IMR-90 (cell line): ENCODE results near the gene ATP8B4. TPM values are rescaled to one million over a fixed set of nuclear protein-coding genes. Genes with fewer than 3 reads are reported as not detected.

ENCODE experiments used
- ATAC-seq: fragments of 200-7000 bp; cut with Tn5 transposase; 2 replicates; pipeline ENCODE4 v1.9.1; 2020; ENCODE audit warnings: low read depth, mild to moderate bottlenecking, moderate library complexity
- BruUV-seq: library from RNA; stranded (reverse); fragments of 400-500 nt; replicated peaks from 2 replicates; lab custom pipeline; 2021; lab: Mats Ljungman, UMichigan
- CTCF ChIA-PET: fragments of 300-600 bp; formaldehyde crosslinking; extraction: SDS; loops from one replicate; lab custom pipeline; 2021; ENCODE audit warnings: antibody characterized with exemption; lab: Yijun Ruan, JAX
- POLR2A ChIA-PET: fragments of 300-600 bp; sonication (Branson Sonifier 250); formaldehyde crosslinking; loops from one replicate; lab custom pipeline; 2022; ENCODE audit warnings: antibody characterized with exemption; ENCODE audit not compliant: unreplicated experiment; lab: Charles Lee
- DNase-seq: peaks from one replicate; pipeline ENCODE4 v3.0.0; 2013
- H2AFZ ChIP-seq: replicated peaks from 2 replicates; pipeline ENCODE3; 2013; ENCODE audit warnings: low read length, mild to moderate bottlenecking; ENCODE audit not compliant: poor library complexity
- H2AK5ac ChIP-seq: 2 replicates; pipeline ENCODE4 v1.6.1; 2013; ENCODE audit warnings: low read depth, low read length, inconsistent platforms
- H2AK9ac ChIP-seq: replicated peaks from 2 replicates; pipeline ENCODE3; 2013; ENCODE audit warnings: mild to moderate bottlenecking, low read depth, low read length, moderate library complexity; ENCODE audit not compliant: poor library complexity
- H2BK120ac ChIP-seq: 2 replicates; pipeline ENCODE4 v1.6.1; 2013; ENCODE audit warnings: low read depth, low read length, inconsistent platforms
- H2BK15ac ChIP-seq: 3 replicates; pipeline ENCODE4 v1.6.1; 2013; ENCODE audit warnings: low read depth, low read length, inconsistent platforms
- H2BK20ac ChIP-seq: 2 replicates; pipeline ENCODE4 v1.6.1; 2013; ENCODE audit warnings: low read depth, mild to moderate bottlenecking, inconsistent platforms, low read length, moderate library complexity
- H2BK5ac ChIP-seq: 2 replicates; pipeline ENCODE4 v1.6.1; 2013; ENCODE audit warnings: mild to moderate bottlenecking, low read depth, low read length, inconsistent platforms; ENCODE audit not compliant: poor library complexity, severe bottlenecking
- H3K14ac ChIP-seq: replicated peaks from 2 replicates; pipeline ENCODE4 v1.6.1; 2013; ENCODE audit warnings: low read depth, low read length, inconsistent platforms
- H3K18ac ChIP-seq: 2 replicates; pipeline ENCODE4 v1.6.1; 2013; ENCODE audit warnings: low read depth, low read length, control low read depth
- H3K23ac ChIP-seq: 2 replicates; pipeline ENCODE4 v1.6.1; 2013; ENCODE audit warnings: low read depth, low read length, inconsistent platforms
- H3K27ac ChIP-seq: 2 replicates; pipeline ENCODE4 v1.5.1; 2013; ENCODE audit warnings: mild to moderate bottlenecking, control low read depth, low read length; ENCODE audit not compliant: insufficient read depth
- H3K27me3 ChIP-seq: 2 replicates; pipeline ENCODE4 v1.6.1; 2013; ENCODE audit warnings: low read length; ENCODE audit not compliant: control insufficient read depth, insufficient read depth
- H3K36me3 ChIP-seq: 2 replicates; pipeline ENCODE4 v1.6.1; 2013; ENCODE audit warnings: low read length, mixed read lengths; ENCODE audit not compliant: control insufficient read depth, insufficient read depth
- H3K4ac ChIP-seq: 2 replicates; pipeline ENCODE4 v1.6.1; 2013; ENCODE audit warnings: low read depth, low read length, inconsistent platforms
- H3K4me1 ChIP-seq: 2 replicates; pipeline ENCODE4 v1.6.1; 2013; ENCODE audit warnings: low read length, mixed read lengths; ENCODE audit not compliant: control insufficient read depth, insufficient read depth
- H3K4me2 ChIP-seq: 2 replicates; pipeline ENCODE4 v1.6.1; 2013; ENCODE audit warnings: low read depth, mild to moderate bottlenecking, control low read depth, low read length, moderate library complexity
- H3K4me3 ChIP-seq: 2 replicates; pipeline ENCODE4 v1.5.1; 2013; ENCODE audit warnings: low read depth, mild to moderate bottlenecking, control low read depth, low read length, moderate library complexity; ENCODE audit not compliant: insufficient read depth
- H3K56ac ChIP-seq: 2 replicates; pipeline ENCODE4 v1.6.1; 2013; ENCODE audit warnings: low read length, inconsistent platforms; ENCODE audit not compliant: insufficient read depth; ENCODE audit errors: extremely low read depth
- H3K79me1 ChIP-seq, 2 experiments: 2 replicates each; pipeline ENCODE4 v1.6.1; 2013; ENCODE audit warnings: low read length in 2 of 2, inconsistent platforms in 1 of 2, low read depth in 1 of 2
- H3K9ac ChIP-seq: 2 replicates; pipeline ENCODE4 v1.6.1; 2013; ENCODE audit warnings: low read depth, low read length, control low read depth
- H3K9me1 ChIP-seq: 2 replicates; pipeline ENCODE4 v1.6.1; 2013; ENCODE audit warnings: low read length, inconsistent platforms; ENCODE audit not compliant: insufficient read depth
- H3K9me3 ChIP-seq: 2 replicates; pipeline ENCODE4 v1.6.1; 2013; ENCODE audit warnings: low read length; ENCODE audit not compliant: control insufficient read depth, insufficient read depth
- H4K20me1 ChIP-seq: 2 replicates; pipeline ENCODE4 v1.6.1; 2013; ENCODE audit warnings: low read length, inconsistent platforms; ENCODE audit not compliant: insufficient read depth
- H4K5ac ChIP-seq: 2 replicates; pipeline ENCODE4 v1.6.1; 2013; ENCODE audit warnings: mild to moderate bottlenecking, low read depth, low read length, control low read depth
- H4K8ac ChIP-seq, 2 experiments: 2 replicates each; pipeline ENCODE4 v1.6.1; 2013; ENCODE audit warnings: low read depth in 2 of 2, low read length in 2 of 2, control low read depth in 1 of 2, inconsistent platforms in 1 of 2
- H4K91ac ChIP-seq: 2 replicates; pipeline ENCODE4 v1.6.1; 2013; ENCODE audit warnings: low read depth, low read length, inconsistent platforms; ENCODE audit not compliant: insufficient read depth
- BHLHE40 ChIP-seq: fragments of 150-350 bp; IDR thresholded peaks from 2 replicates; pipeline ENCODE4 v1.6.1; 2016; ENCODE audit warnings: mild to moderate bottlenecking, low read depth, low read length
- FOS ChIP-seq: fragments of 150-350 bp; IDR thresholded peaks from 2 replicates; pipeline ENCODE4 v1.6.1; 2016; ENCODE audit warnings: low read depth, low read length
- MAFK ChIP-seq: IDR thresholded peaks from 2 replicates; pipeline ENCODE4 v1.6.1; 2012; ENCODE audit warnings: low read depth, low read length, improper control_type of control experiment
- MAZ ChIP-seq: IDR thresholded peaks from 2 replicates; pipeline ENCODE4 v1.6.1; 2012; ENCODE audit warnings: low read depth, mild to moderate bottlenecking, low read length, improper control_type of control experiment, moderate library complexity, borderline replicate concordance
- MXI1 ChIP-seq: IDR thresholded peaks from 2 replicates; pipeline ENCODE4 v1.6.1; 2012; ENCODE audit warnings: low read depth, mild to moderate bottlenecking, low read length, moderate library complexity, borderline replicate concordance
- NFE2L2 ChIP-seq: fragments of 150-350 bp; IDR thresholded peaks from 2 replicates; pipeline ENCODE4 v1.6.1; 2016; ENCODE audit warnings: low read depth, mild to moderate bottlenecking, low read length
- RCOR1 ChIP-seq: IDR thresholded peaks from 2 replicates; pipeline ENCODE4 v1.6.1; 2012; ENCODE audit warnings: mild to moderate bottlenecking, low read length, improper control_type of control experiment; ENCODE audit not compliant: insufficient replicate concordance
- RFX5 ChIP-seq: IDR thresholded peaks from 2 replicates; pipeline ENCODE4 v1.8.0; 2012; ENCODE audit warnings: low read depth, mild to moderate bottlenecking, low read length, moderate library complexity
- SMC3 ChIP-seq: fragments of 150-350 bp; IDR thresholded peaks from 2 replicates; pipeline ENCODE4 v1.6.1; 2016; ENCODE audit warnings: low read depth, mild to moderate bottlenecking, antibody characterized with exemption, low read length, moderate library complexity
- WGBS, 2 experiments: methylation state at CpG; one replicate each; pipeline versions ENCODE4 v1.1.5 to v1.1.7; 2013; ENCODE audit warnings: missing lambda C conversion rate in 2 of 2; ENCODE audit not compliant: insufficient read length in 1 of 2; ENCODE audit errors: extremely low coverage in 2 of 2; 5-methylcytosine and 5-hydroxymethylcytosine counted together
- dilution Hi-C: fragments of 300-500 bp; cut with HindIII; formaldehyde crosslinking; loops from one replicate; pipeline ENCODE4 v1.14.3; 2018; ENCODE audit warnings: low sequenced_read_pairs; ENCODE audit not compliant: unreplicated experiment
- in situ Hi-C: fragments of 300-500 bp; cut with MboI; formaldehyde crosslinking; loops from 3 replicates; pipeline ENCODE4 v1.14.3; 2019; ENCODE audit warnings: low sequenced_read_pairs, inconsistent platforms, mixed read lengths
- intact Hi-C: fragments of 100-400 bp; cut with micrococcal nuclease; formaldehyde crosslinking; loops from 2 replicates; pipeline ENCODE4 v1.10.0; 2022
- polyA plus RNA-seq, 3 experiments: library from polyadenylated mRNA; depleted of rRNA; stranded (reverse); fragments of >200 nt; gene quantifications; 2 replicates each; pipeline ENCODE4 v1.2.3, GENCODE V29; 2012; ENCODE audit warnings: low replicate concordance in 1 of 3
- total RNA-seq: library from RNA; depleted of rRNA; stranded (reverse); fragments of >200 nt; gene quantifications from 2 replicates; pipeline ENCODE4 v1.2.3, GENCODE V29; 2012
- TF ChIP-seq, protein P1 (sequence below): conservative IDR thresholded peaks from 2 replicates; pipeline ENCODE4 v1.5.1; 2012; ENCODE audit warnings: mild to moderate bottlenecking, low read depth, low read length, improper control_type of control experiment
- TF ChIP-seq, protein P2 (sequence below): fragments of 150-350 bp; IDR thresholded peaks from 2 replicates; pipeline ENCODE4 v1.6.1; 2016; ENCODE audit warnings: low read depth, mild to moderate bottlenecking, low read length, moderate library complexity, borderline replicate concordance

The ATP8B4 gene
- total and polyA plus RNA-seq, 2 of the 4 experiments (the other 2 are of a cell fraction): 0.12 to 0.54 TPM

DNA sequence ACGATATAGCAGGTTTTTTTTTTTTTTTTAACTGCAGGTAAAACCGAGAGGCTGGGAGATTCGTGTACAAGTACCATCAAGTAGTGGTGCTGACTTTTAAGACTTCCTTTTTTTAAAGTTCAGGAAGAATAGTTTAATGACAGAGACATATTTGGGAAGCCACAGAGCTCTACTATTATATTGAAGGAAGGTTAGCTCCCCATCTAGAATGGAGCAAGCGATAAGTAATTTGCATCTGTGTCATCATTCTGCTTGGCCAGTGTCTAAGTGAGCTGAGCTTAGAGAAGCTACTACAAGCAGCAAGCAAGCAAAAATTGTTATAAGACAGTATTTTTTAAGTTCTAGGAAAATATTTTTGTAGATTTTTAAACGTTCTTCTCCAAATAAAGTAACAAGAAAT, 203.2 kb downstream of the ATP8B4 start:
- Histone ChIP-seq H3K27ac (no peak overlapping the region), H2AK9ac (no peak overlapping the region), H3K4me1 (0 out of 2 replicates have a peak, but pooled peaks cover 1% of the 10 kb centered on the region), H3K4ac (no peak overlapping the region), H4K8ac (no peak overlapping the region), H3K56ac (no peak overlapping the region), H4K91ac (no peak overlapping the region), H2BK120ac (no peak overlapping the region), H2BK20ac (no peak overlapping the region), H3K9ac (no peak overlapping the region), H4K20me1 (no peaks in the 10 kb centered on the region), H3K14ac (no peak overlapping the region), H4K5ac (no peak overlapping the region), H3K18ac (no peak overlapping the region), H2AFZ (no peak overlapping the region), H2BK5ac (no peak overlapping the region), H3K9me3 (no peaks in the 10 kb centered on the region), H3K9me1 (no peaks in the 10 kb centered on the region), H3K4me2 (no peak overlapping the region), H2AK5ac (no peak overlapping the region), H3K27me3 (no peaks in the 10 kb centered on the region), H3K4me3 (no peak overlapping the region), H2BK15ac (no peak overlapping the region), H3K36me3 (no peaks in the 10 kb centered on the region), H3K23ac (no peak overlapping the region), H3K79me1 (no peaks in the 10 kb centered on the region)
- WGBS, 2 experiments: no CpG with 5 or more reads among the region's 5 CpGs
- no peak for DNase-seq
- dilution Hi-C loops: no loop called here
- in situ Hi-C loops: loop anchor here (25.0 kb wide), 1 partner anchor 679 kb away; no protein-coding TSS in a partner anchor
- TF ChIP-seq NFE2L2: no peak
- no peak for TF ChIP-seq FOS
- TF ChIP-seq RCOR1: no peak
- no peak for TF ChIP-seq RFX5
- TF ChIP-seq, protein P1, sequence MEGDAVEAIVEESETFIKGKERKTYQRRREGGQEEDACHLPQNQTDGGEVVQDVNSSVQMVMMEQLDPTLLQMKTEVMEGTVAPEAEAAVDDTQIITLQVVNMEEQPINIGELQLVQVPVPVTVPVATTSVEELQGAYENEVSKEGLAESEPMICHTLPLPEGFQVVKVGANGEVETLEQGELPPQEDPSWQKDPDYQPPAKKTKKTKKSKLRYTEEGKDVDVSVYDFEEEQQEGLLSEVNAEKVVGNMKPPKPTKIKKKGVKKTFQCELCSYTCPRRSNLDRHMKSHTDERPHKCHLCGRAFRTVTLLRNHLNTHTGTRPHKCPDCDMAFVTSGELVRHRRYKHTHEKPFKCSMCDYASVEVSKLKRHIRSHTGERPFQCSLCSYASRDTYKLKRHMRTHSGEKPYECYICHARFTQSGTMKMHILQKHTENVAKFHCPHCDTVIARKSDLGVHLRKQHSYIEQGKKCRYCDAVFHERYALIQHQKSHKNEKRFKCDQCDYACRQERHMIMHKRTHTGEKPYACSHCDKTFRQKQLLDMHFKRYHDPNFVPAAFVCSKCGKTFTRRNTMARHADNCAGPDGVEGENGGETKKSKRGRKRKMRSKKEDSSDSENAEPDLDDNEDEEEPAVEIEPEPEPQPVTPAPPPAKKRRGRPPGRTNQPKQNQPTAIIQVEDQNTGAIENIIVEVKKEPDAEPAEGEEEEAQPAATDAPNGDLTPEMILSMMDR: no peak
- no peak for TF ChIP-seq MAFK
- TF ChIP-seq, protein P2, sequence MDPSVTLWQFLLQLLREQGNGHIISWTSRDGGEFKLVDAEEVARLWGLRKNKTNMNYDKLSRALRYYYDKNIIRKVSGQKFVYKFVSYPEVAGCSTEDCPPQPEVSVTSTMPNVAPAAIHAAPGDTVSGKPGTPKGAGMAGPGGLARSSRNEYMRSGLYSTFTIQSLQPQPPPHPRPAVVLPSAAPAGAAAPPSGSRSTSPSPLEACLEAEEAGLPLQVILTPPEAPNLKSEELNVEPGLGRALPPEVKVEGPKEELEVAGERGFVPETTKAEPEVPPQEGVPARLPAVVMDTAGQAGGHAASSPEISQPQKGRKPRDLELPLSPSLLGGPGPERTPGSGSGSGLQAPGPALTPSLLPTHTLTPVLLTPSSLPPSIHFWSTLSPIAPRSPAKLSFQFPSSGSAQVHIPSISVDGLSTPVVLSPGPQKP: no peak
- no peak for TF ChIP-seq MXI1
- TF ChIP-seq SMC3: no peak
- TF ChIP-seq MAZ: no peak
- TF ChIP-seq BHLHE40: no peak
- POLR2A ChIA-PET: no interaction called here
- CTCF ChIA-PET: no interaction called here
- intact Hi-C loops: no loop called here
- BruUV-seq: no TSS peak
- ATAC-seq: no peak
